Measurements from ENCODE around the gene C2orf92.

C2orf92 gene

DNA sequence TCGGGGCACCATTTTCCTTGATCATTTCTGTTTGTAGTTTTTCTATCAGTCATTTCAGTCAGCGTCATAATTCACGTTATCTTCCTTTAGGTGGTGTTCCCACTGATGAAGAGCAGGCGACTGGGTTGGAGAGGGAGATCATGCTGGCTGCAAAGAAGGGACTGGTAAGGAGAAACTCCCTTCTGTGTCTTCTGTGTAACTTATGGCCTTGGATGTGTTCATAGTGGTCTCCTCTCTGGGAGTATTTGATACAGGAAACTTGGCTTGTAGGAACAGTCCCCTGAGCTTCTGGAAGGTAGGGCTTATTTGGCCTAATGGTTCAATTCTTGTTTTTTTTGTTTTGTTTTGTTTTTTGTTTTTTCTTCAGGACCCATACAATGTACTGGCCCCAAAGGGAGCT, 22.5 kb upstream of the C2orf92 start:
- no peak for DNase-seq (ENCODE audit: low spot score)
- TF ChIP-seq, protein P1, sequence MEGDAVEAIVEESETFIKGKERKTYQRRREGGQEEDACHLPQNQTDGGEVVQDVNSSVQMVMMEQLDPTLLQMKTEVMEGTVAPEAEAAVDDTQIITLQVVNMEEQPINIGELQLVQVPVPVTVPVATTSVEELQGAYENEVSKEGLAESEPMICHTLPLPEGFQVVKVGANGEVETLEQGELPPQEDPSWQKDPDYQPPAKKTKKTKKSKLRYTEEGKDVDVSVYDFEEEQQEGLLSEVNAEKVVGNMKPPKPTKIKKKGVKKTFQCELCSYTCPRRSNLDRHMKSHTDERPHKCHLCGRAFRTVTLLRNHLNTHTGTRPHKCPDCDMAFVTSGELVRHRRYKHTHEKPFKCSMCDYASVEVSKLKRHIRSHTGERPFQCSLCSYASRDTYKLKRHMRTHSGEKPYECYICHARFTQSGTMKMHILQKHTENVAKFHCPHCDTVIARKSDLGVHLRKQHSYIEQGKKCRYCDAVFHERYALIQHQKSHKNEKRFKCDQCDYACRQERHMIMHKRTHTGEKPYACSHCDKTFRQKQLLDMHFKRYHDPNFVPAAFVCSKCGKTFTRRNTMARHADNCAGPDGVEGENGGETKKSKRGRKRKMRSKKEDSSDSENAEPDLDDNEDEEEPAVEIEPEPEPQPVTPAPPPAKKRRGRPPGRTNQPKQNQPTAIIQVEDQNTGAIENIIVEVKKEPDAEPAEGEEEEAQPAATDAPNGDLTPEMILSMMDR (IDR thresholded peaks at IDR 0.05; ENCODE audit: extremely low read depth, insufficient read depth, missing control alignments), result no peak
- in situ Hi-C loops (cut with MboI; ENCODE audit: low pct_unique_long_range_greater_than_20kb, low sequenced_read_pairs, unreplicated experiment), result no loop called here

DNA sequence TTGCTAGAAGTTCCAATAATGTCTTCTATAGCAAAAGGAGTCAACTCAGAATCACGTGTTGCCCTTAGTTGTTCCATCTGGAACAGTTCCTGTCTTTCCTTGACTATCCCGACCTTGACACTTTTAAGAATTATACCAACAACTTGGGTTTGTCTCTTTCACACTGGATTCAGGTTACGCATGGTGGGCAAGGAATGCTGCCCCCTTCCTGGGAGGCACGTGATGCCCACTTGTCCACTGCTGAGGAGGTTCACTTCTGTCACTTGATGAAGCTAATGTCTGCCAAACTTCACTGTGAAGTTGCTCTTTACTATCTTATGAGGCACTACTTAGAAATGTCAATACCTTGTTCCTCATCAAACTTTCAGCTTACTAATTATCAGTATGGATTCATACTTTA, 18.4 kb upstream of the C2orf92 start:
- in situ Hi-C loops (cut with MboI; ENCODE audit: low pct_unique_long_range_greater_than_20kb, low sequenced_read_pairs, unreplicated experiment), result loop anchor here (25.0 kb wide), 1 partner anchor 1589 kb away; no protein-coding TSS in a partner anchor
- TF ChIP-seq, protein P1 (IDR thresholded peaks at IDR 0.05; ENCODE audit: extremely low read depth, insufficient read depth, missing control alignments), result no peak
- peak; percentile 2 for DNase-seq (ENCODE audit: low spot score)

DNA sequence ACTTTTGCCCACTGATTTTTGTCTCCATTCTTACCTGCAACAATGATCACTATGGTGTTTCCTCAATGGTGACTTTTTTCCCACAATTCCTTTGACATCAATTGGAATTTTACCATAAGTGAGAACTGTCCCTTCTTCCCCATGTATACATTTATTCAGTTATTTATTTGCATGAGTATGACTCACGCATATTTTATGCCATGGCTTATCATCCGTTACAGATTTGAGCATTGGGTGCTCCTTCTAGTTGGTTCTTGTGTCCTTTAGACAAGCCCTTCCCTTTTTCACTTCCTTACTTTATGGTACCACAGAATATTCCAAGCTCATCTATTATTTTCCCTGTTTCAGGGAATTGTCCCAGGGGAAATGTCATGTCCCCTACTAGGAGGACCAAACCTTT, 16.0 kb upstream of the C2orf92 start:
- TF ChIP-seq, protein P1 (IDR thresholded peaks at IDR 0.05; ENCODE audit: extremely low read depth, insufficient read depth, missing control alignments), result no peak
- in situ Hi-C loops (cut with MboI; ENCODE audit: low pct_unique_long_range_greater_than_20kb, low sequenced_read_pairs, unreplicated experiment), result loop anchor here (25.0 kb wide), 1 partner anchor 1591 kb away; no protein-coding TSS in a partner anchor
- DNase-seq (ENCODE audit: low spot score), result peak; percentile 4

DNA sequence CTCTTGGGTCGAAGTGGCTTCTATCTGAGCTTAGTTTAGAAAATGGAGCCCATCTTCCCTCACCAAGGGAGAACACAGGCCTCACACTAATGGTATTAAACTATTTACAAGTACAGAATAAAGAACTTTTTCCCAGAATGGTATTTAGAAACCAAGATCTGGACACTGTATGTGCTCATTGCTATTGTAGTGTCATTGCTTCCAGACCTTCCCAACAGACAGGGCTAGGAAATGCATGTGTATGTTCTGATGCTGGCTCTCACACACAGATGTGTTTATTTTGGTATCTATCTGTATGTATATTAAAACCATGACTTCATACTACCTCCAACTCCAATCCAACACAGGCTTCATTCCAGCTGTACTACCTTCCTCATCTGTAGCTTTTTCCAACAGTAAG, 15.6 kb upstream of the C2orf92 start:
- in situ Hi-C loops (cut with MboI; ENCODE audit: low pct_unique_long_range_greater_than_20kb, low sequenced_read_pairs, unreplicated experiment), result loop anchor here (25.0 kb wide), 1 partner anchor 1592 kb away; no protein-coding TSS in a partner anchor
- no peak for DNase-seq (ENCODE audit: low spot score)
- TF ChIP-seq, protein P1 (IDR thresholded peaks at IDR 0.05; ENCODE audit: extremely low read depth, insufficient read depth, missing control alignments), result no peak

DNA sequence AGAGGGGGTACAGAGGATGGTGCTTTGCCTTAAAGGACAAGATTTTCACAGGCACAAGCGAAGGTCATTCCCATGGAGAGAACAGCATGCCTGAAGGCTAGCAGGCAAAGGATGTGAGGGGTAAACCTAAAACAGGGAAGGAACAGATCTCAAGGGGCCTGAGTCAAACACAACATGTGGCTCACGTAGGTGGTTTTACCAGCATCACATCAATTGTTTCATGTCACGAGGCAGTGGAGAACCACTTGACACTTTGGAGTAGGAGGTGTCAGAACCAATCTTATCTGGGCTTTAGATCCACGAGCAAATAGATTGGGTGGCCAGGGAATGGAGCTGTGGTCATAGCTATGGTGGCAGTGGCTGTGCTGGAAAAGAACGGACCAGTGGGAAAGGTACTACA, 15.2 kb upstream of the C2orf92 start:
- no peak for DNase-seq (ENCODE audit: low spot score)
- in situ Hi-C loops (cut with MboI; ENCODE audit: low pct_unique_long_range_greater_than_20kb, low sequenced_read_pairs, unreplicated experiment), result loop anchor here (25.0 kb wide), 1 partner anchor 1592 kb away; no protein-coding TSS in a partner anchor
- TF ChIP-seq, protein P1 (IDR thresholded peaks at IDR 0.05; ENCODE audit: extremely low read depth, insufficient read depth, missing control alignments), result no peak

DNA sequence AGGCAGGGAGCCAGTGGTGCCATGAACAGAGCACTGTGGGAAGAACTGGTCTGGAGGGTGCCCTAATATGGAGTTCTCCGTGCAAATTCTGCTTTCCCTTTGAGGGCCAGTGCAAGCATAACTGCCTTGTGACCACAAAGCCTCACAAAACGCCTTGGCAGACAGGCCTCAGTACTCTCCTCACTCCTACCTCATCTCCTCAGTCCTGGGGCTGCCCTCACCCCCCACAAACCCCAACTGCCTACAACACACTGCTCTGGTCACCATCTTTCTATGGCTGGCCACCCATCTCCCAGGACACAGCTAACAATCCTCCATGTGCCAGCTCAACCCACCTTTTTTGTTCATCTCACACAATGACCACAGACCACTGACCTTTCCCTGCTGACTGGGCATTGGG, 14.7 kb upstream of the C2orf92 start:
- in situ Hi-C loops (cut with MboI; ENCODE audit: low pct_unique_long_range_greater_than_20kb, low sequenced_read_pairs, unreplicated experiment), result loop anchor here (25.0 kb wide), 1 partner anchor 1592 kb away; no protein-coding TSS in a partner anchor
- TF ChIP-seq, protein P1 (IDR thresholded peaks at IDR 0.05; ENCODE audit: extremely low read depth, insufficient read depth, missing control alignments), result no peak
- no peak for DNase-seq (ENCODE audit: low spot score)

Measured in GM13977 (cell line).